HL-60 (cell line): ENCODE measurements around the gene PRPS1L1.

Experiments
- DNase-seq, 2 experiments: peaks; one replicate each; pipeline ENCODE4 v3.0.0-alpha.2; 2010 to 2020; ENCODE audit warnings: low read depth in 1 of 2, low spot score in 1 of 2
- H3K27ac ChIP-seq: fragments of 250-450 bp; sonication (Bioruptor Pico); replicated peaks from 2 replicates; pipeline ENCODE4 v1.5.1; 2020; ENCODE audit warnings: mild to moderate bottlenecking, moderate library complexity
- H3K27me3 ChIP-seq: fragments of 250-450 bp; sonication (Bioruptor Pico); 2 replicates; pipeline ENCODE4 v1.5.1; 2021; ENCODE audit warnings: mild to moderate bottlenecking, moderate library complexity; ENCODE audit not compliant: insufficient read depth, poor library complexity, severe bottlenecking
- H3K4me3 ChIP-seq: replicated peaks from 2 replicates; pipeline ENCODE4 v1.5.1; 2011; ENCODE audit warnings: mild to moderate bottlenecking, control low read depth, low read length; ENCODE audit not compliant: insufficient read depth
- CTCF ChIP-seq: IDR thresholded peaks from one replicate; pipeline ENCODE4 v1.5.1; 2011; ENCODE audit warnings: low read length, control low read depth, inconsistent platforms; ENCODE audit not compliant: insufficient read depth
- GABPA ChIP-seq: IDR thresholded peaks from 2 replicates; pipeline ENCODE4 v1.6.1; 2012; ENCODE audit warnings: low read depth
- POLR2AphosphoS5 ChIP-seq: IDR thresholded peaks from 2 replicates; pipeline ENCODE4 v1.6.1; 2012; ENCODE audit warnings: low read depth
- SPI1 ChIP-seq: IDR thresholded peaks from 2 replicates; pipeline ENCODE4 v1.6.1; 2012; ENCODE audit warnings: low read depth, mild to moderate bottlenecking, borderline replicate concordance
- TF ChIP-seq, protein P1 (sequence below): IDR thresholded peaks from 2 replicates; pipeline ENCODE4 v1.6.1; 2012; ENCODE audit warnings: low read depth; ENCODE audit not compliant: insufficient replicate concordance

The PRPS1L1 gene

DNA sequence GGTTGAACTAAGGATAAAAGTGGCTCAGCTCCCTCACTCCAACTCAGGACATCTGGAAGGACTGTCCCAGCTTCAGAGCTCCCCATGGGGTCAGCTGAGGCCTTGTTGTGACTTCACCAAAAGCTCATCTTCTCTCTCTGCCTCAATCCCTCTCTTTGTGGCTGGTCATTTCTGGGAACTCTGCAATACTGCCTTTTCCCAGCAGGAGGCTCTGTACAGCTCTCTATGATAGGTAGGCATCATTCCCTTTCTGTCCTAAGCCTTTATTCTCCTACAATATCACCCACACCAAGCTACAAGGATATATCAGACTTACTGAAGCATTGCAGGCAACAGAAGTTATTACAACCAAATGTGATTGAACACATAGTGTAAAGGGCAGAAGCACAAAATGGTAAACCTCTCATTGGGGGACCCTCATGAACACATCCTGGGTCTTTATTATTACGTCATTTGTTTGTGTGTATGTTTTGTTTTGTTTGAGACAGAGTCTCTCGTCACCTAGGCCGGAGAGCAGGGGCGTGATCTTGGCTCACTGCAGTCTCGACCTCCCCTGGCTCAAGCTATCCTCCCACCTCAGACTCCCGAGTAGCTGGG, 36.7 kb upstream of the PRPS1L1 start:
- TF ChIP-seq CTCF: peak; percentile 53
- TF ChIP-seq, protein P1, sequence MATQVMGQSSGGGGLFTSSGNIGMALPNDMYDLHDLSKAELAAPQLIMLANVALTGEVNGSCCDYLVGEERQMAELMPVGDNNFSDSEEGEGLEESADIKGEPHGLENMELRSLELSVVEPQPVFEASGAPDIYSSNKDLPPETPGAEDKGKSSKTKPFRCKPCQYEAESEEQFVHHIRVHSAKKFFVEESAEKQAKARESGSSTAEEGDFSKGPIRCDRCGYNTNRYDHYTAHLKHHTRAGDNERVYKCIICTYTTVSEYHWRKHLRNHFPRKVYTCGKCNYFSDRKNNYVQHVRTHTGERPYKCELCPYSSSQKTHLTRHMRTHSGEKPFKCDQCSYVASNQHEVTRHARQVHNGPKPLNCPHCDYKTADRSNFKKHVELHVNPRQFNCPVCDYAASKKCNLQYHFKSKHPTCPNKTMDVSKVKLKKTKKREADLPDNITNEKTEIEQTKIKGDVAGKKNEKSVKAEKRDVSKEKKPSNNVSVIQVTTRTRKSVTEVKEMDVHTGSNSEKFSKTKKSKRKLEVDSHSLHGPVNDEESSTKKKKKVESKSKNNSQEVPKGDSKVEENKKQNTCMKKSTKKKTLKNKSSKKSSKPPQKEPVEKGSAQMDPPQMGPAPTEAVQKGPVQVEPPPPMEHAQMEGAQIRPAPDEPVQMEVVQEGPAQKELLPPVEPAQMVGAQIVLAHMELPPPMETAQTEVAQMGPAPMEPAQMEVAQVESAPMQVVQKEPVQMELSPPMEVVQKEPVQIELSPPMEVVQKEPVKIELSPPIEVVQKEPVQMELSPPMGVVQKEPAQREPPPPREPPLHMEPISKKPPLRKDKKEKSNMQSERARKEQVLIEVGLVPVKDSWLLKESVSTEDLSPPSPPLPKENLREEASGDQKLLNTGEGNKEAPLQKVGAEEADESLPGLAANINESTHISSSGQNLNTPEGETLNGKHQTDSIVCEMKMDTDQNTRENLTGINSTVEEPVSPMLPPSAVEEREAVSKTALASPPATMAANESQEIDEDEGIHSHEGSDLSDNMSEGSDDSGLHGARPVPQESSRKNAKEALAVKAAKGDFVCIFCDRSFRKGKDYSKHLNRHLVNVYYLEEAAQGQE: no peak
- H3K27ac ChIP-seq: no peak overlapping the region
- H3K27me3 ChIP-seq: no peaks in the 10 kb centered on the region
- no peak overlapping the region for H3K4me3 ChIP-seq
- peak in 1 of 2 experiments; percentile 39 for DNase-seq

- TF ChIP-seq CTCF (no peak), GABPA (no peak), SPI1 (no peak)
- TF ChIP-seq, protein P1: no peak
- no peak for DNase-seq
Observed at GRCh38 chr7:18063149-18063901, 35.7 kb upstream of the PRPS1L1 start.

DNA sequence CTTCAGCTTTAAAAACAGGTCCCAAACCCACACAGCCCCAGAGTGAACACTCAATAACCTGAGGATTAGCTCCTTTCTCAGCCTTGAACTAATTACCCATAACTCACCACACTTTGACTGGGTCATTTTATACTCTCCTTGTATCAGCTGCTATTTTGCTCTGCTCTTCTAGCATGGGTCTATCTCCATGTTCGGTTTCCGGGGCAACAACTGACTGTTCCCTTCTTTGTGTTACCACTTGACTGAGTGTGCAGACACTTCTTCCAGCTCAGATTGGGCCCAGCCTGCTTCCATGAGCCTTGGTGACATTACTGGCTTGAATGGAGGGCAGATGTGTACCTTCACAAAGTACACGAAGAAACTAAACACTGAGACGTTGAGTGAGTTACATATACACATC, 31.5 kb upstream of the PRPS1L1 start:
- Histone ChIP-seq H3K4me3 (no peak overlapping the region), H3K27me3 (no peaks in the 10 kb centered on the region), H3K27ac (no peak overlapping the region)
- DNase-seq: no peak
- TF ChIP-seq POLR2AphosphoS5 (no peak), SPI1 (no peak), GABPA (no peak)
- TF ChIP-seq, protein P1: no peak

More at GRCh38 chr7:18063149-18063901, 35.7 kb upstream of the PRPS1L1 start:
- Histone ChIP-seq H3K27me3 (no peaks in the 10 kb centered on the region), H3K27ac (no peak overlapping the region), H3K4me3 (no peak overlapping the region)
